GM18868 (cell line): ENCODE measurements around the gene GPX1.
"Not testable (repeated sequence)": the region's sequence is repeated elsewhere in the genome, so short reads cannot be mapped to it uniquely, and the experiment has no call there.

ENCODE experiments used
- ATAC-seq: cut with Tn5 transposase; IDR thresholded peaks from one replicate; pipeline ENCODE4 v1.9.1; 2021; ENCODE audit warnings: mild to moderate bottlenecking, moderate library complexity; ENCODE audit not compliant: unreplicated experiment

Gene GPX1

GRCh38 chr3:49358884-49359225, 702 bp upstream of the GPX1 start:
- peak; percentile 3 for ATAC-seq

- peak; percentile 22 for ATAC-seq
Observed at GRCh38 chr3:49357443-49358216, 523 bp downstream of the GPX1 start.

- not testable (repeated sequence) for ATAC-seq
Observed at GRCh38 chr3:49357095-49357442, 1.1 kb downstream of the GPX1 start.

GRCh38 chr3:49352890-49353421, 5.2 kb downstream of the GPX1 start:
- no peak for ATAC-seq

GRCh38 chr3:49352281-49352680, 5.9 kb downstream of the GPX1 start:
- no peak for ATAC-seq

GRCh38 chr3:49351521-49352011, 6.6 kb downstream of the GPX1 start:
- no peak for ATAC-seq

- no peak for ATAC-seq
Observed at GRCh38 chr3:49349348-49350114, 8.6 kb downstream of the GPX1 start.

GRCh38 chr3:49348361-49348760, 9.8 kb downstream of the GPX1 start:
- not testable (repeated sequence) for ATAC-seq

GRCh38 chr3:49346797-49347251, 11.3 kb downstream of the GPX1 start:
- no peak for ATAC-seq

GRCh38 chr3:49343163-49343562, 15.0 kb downstream of the GPX1 start:
- no peak for ATAC-seq

GRCh38 chr3:49341996-49342395, 16.2 kb downstream of the GPX1 start:
- no peak for ATAC-seq

GRCh38 chr3:49339941-49340800, 18.0 kb downstream of the GPX1 start, which contains the start of gene USP4:
Gene USP4, minus strand, starts transcription at chr3:49340053. Its CDS starts 29 bp downstream, at chr3:49340024.
- ATAC-seq = peak; percentile 79

GRCh38 chr3:49339581-49339940, 18.6 kb downstream of the GPX1 start:
- peak; percentile 10 for ATAC-seq

- no peak for ATAC-seq
Observed at GRCh38 chr3:49333916-49334633, 24.1 kb downstream of the GPX1 start.

GRCh38 chr3:49333091-49333490, 25.1 kb downstream of the GPX1 start:
- ATAC-seq = no peak

- no peak for ATAC-seq
Observed at GRCh38 chr3:49329186-49329585, 29.0 kb downstream of the GPX1 start.

- not testable (repeated sequence) for ATAC-seq
Observed at GRCh38 chr3:49328350-49328749, 29.8 kb downstream of the GPX1 start.

GRCh38 chr3:49327485-49327884, 30.7 kb downstream of the GPX1 start:
- no peak for ATAC-seq

GRCh38 chr3:49324768-49325167, 33.4 kb downstream of the GPX1 start:
- no peak for ATAC-seq
